ENCODE results near the gene SPANXN5.
"Not testable (repeated sequence)": the region's sequence is repeated elsewhere in the genome, so short reads cannot be mapped to it uniquely, and the experiment has no call there.

- TF ChIP-seq, protein P1, sequence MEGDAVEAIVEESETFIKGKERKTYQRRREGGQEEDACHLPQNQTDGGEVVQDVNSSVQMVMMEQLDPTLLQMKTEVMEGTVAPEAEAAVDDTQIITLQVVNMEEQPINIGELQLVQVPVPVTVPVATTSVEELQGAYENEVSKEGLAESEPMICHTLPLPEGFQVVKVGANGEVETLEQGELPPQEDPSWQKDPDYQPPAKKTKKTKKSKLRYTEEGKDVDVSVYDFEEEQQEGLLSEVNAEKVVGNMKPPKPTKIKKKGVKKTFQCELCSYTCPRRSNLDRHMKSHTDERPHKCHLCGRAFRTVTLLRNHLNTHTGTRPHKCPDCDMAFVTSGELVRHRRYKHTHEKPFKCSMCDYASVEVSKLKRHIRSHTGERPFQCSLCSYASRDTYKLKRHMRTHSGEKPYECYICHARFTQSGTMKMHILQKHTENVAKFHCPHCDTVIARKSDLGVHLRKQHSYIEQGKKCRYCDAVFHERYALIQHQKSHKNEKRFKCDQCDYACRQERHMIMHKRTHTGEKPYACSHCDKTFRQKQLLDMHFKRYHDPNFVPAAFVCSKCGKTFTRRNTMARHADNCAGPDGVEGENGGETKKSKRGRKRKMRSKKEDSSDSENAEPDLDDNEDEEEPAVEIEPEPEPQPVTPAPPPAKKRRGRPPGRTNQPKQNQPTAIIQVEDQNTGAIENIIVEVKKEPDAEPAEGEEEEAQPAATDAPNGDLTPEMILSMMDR (IDR thresholded peaks at IDR 0.05) = not testable (repeated sequence)
- not testable (repeated sequence) for TF ChIP-seq POLR2AphosphoS5, POLR2A (IDR thresholded peaks at IDR 0.05)
Observed at GRCh38 chrX:52750952-52751351, 46.3 kb downstream of the SPANXN5 start, which contains the start of gene SSX2B.
